NCI-H446 (cell line): Measurements from ENCODE around the gene CXorf65.

Source experiments
- DNase-seq, 2 experiments: peaks; one replicate each; lab custom pipeline; 2025; lab: John Stamatoyannopoulos, UW

Gene CXorf65

GRCh38 chrX:71067089-71067488, 39.5 kb downstream of the CXorf65 start:
- no peak for DNase-seq

GRCh38 chrX:71060127-71060526, 46.4 kb downstream of the CXorf65 start:
- no peak for DNase-seq

- no peak for DNase-seq
Observed at GRCh38 chrX:71057848-71058530, 48.6 kb downstream of the CXorf65 start.

GRCh38 chrX:71056867-71057266, 49.7 kb downstream of the CXorf65 start:
- no peak for DNase-seq
